ENCODE measurements around the gene PTPRN2. TPM values are rescaled to one million over a fixed set of nuclear protein-coding genes. Genes with fewer than 3 reads are reported as not detected.

Gene PTPRN2
- total RNA-seq, 4 donors from 2014 or later: 6.6 to 10.7 (median 8.2) TPM

DNA sequence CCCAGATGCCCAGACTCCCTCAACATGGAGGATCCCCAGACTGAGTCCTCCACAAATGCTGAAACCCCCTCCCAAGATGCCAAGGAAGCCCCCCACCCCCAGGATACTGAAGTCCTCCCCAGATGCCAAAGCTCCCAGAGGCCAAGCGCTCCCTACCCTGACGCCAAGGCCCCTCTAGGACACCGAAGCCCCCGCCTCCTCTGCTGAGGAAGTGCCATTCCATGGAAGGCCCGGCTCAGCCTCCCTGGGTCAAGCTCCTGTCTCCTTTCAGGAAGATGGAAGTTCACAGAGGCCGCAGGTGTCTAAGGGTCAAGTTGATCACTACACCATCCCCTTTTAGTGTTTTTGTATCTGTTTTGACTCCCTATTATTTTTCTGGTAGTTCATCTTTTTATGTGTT, 644.1 kb downstream of the PTPRN2 start:
- WGBS, 2 donors: 75 to 88% methylated on average over 6 of the region's 6 CpGs
- TF ChIP-seq CTCF (IDR thresholded peaks at IDR 0.05): no peak
- TF ChIP-seq EP300 (IDR thresholded peaks at IDR 0.05): no peak
- TF ChIP-seq POLR2A (IDR thresholded peaks at IDR 0.05): no peak
- Histone ChIP-seq H3K36me3 (no peaks in the 10 kb centered on the region), H3K4me3 (no peak overlapping the region), H3K27me3 (no peaks in the 10 kb centered on the region), H3K27ac (no peak overlapping the region), H3K9me3 (peaks cover 0 to 29% (median 6%) of the 10 kb centered on the region in 4 donors), H3K4me1 (no peaks in the 10 kb centered on the region)
- no peak for DNase-seq (ENCODE audit: low spot score in 2 of 2)

DNA sequence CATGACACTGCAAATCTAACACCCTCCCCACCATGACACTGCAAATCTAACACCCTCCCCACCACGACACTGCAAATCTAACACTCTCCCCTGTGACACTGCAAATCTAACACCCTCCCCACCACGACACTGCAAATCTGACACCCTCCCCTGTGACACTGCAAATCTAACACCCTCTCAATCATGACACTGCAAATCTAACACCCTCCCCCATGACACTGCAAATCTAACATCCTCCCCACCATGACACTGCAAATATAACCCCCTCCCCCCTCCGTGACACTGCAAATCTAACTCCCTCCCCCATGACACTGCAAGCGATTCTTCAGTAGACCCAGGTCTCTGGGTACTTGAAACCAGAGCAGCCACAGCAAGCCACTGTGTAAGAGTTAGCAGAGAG, 646.4 kb downstream of the PTPRN2 start:
- Histone ChIP-seq H3K27me3 (no peaks in the 10 kb centered on the region), H3K9me3 (peaks cover 0 to 8% (median 0%) of the 10 kb centered on the region in 4 donors), H3K4me1 (no peaks in the 10 kb centered on the region), H3K36me3 (no peaks in the 10 kb centered on the region), H3K4me3 (no peak overlapping the region), H3K27ac (no peak overlapping the region)
- WGBS, 2 donors: 81 to 85% methylated on average over 4 of the region's 4 CpGs
- TF ChIP-seq POLR2A (IDR thresholded peaks at IDR 0.05) (no peak), CTCF (IDR thresholded peaks at IDR 0.05) (no peak), EP300 (IDR thresholded peaks at IDR 0.05) (no peak)
- DNase-seq (ENCODE audit: low spot score in 2 of 2): no peak

DNA sequence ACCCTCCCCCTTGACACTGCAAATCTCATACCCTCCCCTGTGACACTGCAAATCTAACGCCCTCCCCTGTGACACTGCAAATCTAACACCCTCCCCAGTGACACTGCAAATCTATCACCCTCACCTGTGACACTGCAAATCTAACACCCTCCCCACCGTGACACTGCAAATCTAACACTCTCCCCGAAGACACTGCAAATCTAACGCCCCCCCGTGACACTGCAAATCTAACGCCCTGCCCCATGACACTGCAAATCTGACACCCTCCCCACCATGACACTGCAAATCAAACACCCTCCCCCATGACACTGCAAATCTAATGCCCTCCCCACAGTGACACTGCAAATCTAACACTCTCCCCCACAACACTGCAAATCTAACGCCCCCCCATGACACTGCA, 647.1 kb downstream of the PTPRN2 start:
- no peaks in the 10 kb centered on the region for H3K36me3 ChIP-seq
- H3K9me3 ChIP-seq: peaks cover 0 to 3% (median 0%) of the 10 kb centered on the region in 4 donors
- H3K27ac ChIP-seq: no peak overlapping the region
- TF ChIP-seq POLR2A (IDR thresholded peaks at IDR 0.05) (no peak), EP300 (IDR thresholded peaks at IDR 0.05) (no peak), CTCF (IDR thresholded peaks at IDR 0.05) (no peak)
- H3K4me3 ChIP-seq: no peak overlapping the region
- WGBS, 2 donors: 82 to 86% methylated on average over 6 to 7 of the region's 7 CpGs
- H3K4me1 ChIP-seq: no peaks in the 10 kb centered on the region
- H3K27me3 ChIP-seq: no peaks in the 10 kb centered on the region
- no peak for DNase-seq (ENCODE audit: low spot score in 2 of 2)

GRCh38 chr7:157938211-157938610, 649.4 kb downstream of the PTPRN2 start:
- Histone ChIP-seq H3K27ac (no peak overlapping the region), H3K4me1 (no peaks in the 10 kb centered on the region), H3K4me3 (no peak overlapping the region), H3K9me3 (peaks cover 0 to 18% (median 0%) of the 10 kb centered on the region in 4 donors), H3K36me3 (no peaks in the 10 kb centered on the region), H3K27me3 (no peaks in the 10 kb centered on the region)
- WGBS, 2 donors: 61 to 83% methylated on average over 4 of the region's 4 CpGs
- DNase-seq (ENCODE audit: low spot score in 2 of 2): no peak
- TF ChIP-seq POLR2A (IDR thresholded peaks at IDR 0.05) (no peak), EP300 (IDR thresholded peaks at IDR 0.05) (no peak), CTCF (IDR thresholded peaks at IDR 0.05) (no peak)

DNA sequence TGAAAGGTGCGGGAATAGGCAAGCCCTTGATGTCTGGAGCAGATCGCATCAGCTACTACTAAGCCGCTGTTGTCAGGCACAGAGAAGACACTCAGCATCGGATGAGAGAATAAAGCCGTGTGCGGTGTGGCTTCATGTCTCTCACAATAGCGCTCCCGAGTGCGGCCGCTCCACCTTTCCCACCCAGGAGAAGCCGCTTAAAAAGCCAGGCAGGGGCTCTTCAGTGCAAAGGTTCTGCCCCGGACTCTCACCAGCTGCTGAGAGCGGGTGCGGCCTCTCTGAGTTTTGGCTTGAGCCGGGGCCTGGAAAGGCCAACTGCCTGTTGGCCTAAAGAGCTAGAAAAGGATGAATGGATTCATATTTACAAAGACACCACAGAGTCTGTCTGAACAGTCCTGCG, 650.2 kb downstream of the PTPRN2 start:
- H3K4me1 ChIP-seq: no peaks in the 10 kb centered on the region
- WGBS, 2 donors: 76 to 86% methylated on average over 16 of the region's 16 CpGs
- no peak for TF ChIP-seq POLR2A (IDR thresholded peaks at IDR 0.05)
- TF ChIP-seq EP300 (IDR thresholded peaks at IDR 0.05): no peak
- no peak for TF ChIP-seq CTCF (IDR thresholded peaks at IDR 0.05)
- no peaks in the 10 kb centered on the region for H3K36me3 ChIP-seq
- H3K27me3 ChIP-seq: no peaks in the 10 kb centered on the region
- H3K27ac ChIP-seq: no peak overlapping the region
- peaks cover 0 to 26% (median 0%) of the 10 kb centered on the region in 4 donors for H3K9me3 ChIP-seq
- no peak for DNase-seq (ENCODE audit: low spot score in 2 of 2)
- no peak overlapping the region for H3K4me3 ChIP-seq
